ENCODE data around the gene EZR.

The EZR gene

GRCh38 chr6:158735009-158735408 is 84.2 kb downstream of the EZR start:
- DNase-seq (ENCODE audit: low read depth in 2 of 2) = no peak

GRCh38 chr6:158730541-158730907 is 88.6 kb downstream of the EZR start:
- DNase-seq (ENCODE audit: low read depth in 2 of 2) = no peak

GRCh38 chr6:158729906-158730540 is 89.1 kb downstream of the EZR start:
- DNase-seq (ENCODE audit: low read depth in 2 of 2) = no peak

- DNase-seq (ENCODE audit: low read depth in 2 of 2) = no peak
Measured at GRCh38 chr6:158725704-158726103, 93.5 kb downstream of the EZR start.

GRCh38 chr6:158722176-158722729 is 96.9 kb downstream of the EZR start:
- DNase-seq (ENCODE audit: low read depth in 2 of 2) = no peak

- DNase-seq (ENCODE audit: low read depth in 2 of 2) = no peak
Measured at GRCh38 chr6:158718461-158719046, 100.6 kb downstream of the EZR start.

- no peak for DNase-seq (ENCODE audit: low read depth in 2 of 2)
Measured at GRCh38 chr6:158717341-158718330, 101.5 kb downstream of the EZR start.

Data from stimulated activated CD8-positive, alpha-beta memory T cell treated with anti-CD3 and anti-CD28 coated beads, Interleukin-2, amount 100 ng/mL, for 48 hours (primary cell).